H9 (cell line): ENCODE data around the gene TSHZ1. TPM values are rescaled to one million over a fixed set of nuclear protein-coding genes. Genes with fewer than 3 reads are reported as not detected.

Experiments
- DNase-seq: peaks from one replicate; pipeline ENCODE4 v3.0.0-alpha.2; 2017
- H2AFZ ChIP-seq: one replicate; pipeline ENCODE4 v1.6.1; 2013; ENCODE audit warnings: mild to moderate bottlenecking, low read length, control low read depth, moderate library complexity
- H2AK5ac ChIP-seq: 2 replicates; pipeline ENCODE4 v1.6.1; 2013; ENCODE audit warnings: low read length, control low read depth, mixed read lengths; ENCODE audit not compliant: insufficient read length
- H2BK120ac ChIP-seq: one replicate; pipeline ENCODE4 v1.6.1; 2013; ENCODE audit warnings: low read depth, mild to moderate bottlenecking, low read length, control low read depth, inconsistent platforms; ENCODE audit not compliant: poor library complexity, severe bottlenecking
- H2BK12ac ChIP-seq: 2 replicates; pipeline ENCODE4 v1.6.1; 2013; ENCODE audit warnings: low read length, control low read depth, mixed read lengths, low read depth; ENCODE audit not compliant: insufficient read length
- H2BK15ac ChIP-seq: 2 replicates; pipeline ENCODE4 v1.6.1; 2013; ENCODE audit warnings: low read depth, low read length, control low read depth
- H2BK20ac ChIP-seq: one replicate; pipeline ENCODE4 v1.6.1; 2013; ENCODE audit warnings: low read depth, mild to moderate bottlenecking, low read length, control low read depth, inconsistent platforms; ENCODE audit not compliant: poor library complexity, severe bottlenecking
- H2BK5ac ChIP-seq: 2 replicates; pipeline ENCODE4 v1.6.1; 2013; ENCODE audit warnings: low read length, control low read depth, mixed read lengths; ENCODE audit not compliant: insufficient read length
- H3K14ac ChIP-seq: 2 replicates; pipeline ENCODE4 v1.6.1; 2013; ENCODE audit warnings: low read length, control low read depth; ENCODE audit not compliant: insufficient read depth
- H3K18ac ChIP-seq: 2 replicates; pipeline ENCODE4 v1.6.1; 2013; ENCODE audit warnings: low read depth, mild to moderate bottlenecking, mixed read lengths, low read length, control low read depth; ENCODE audit not compliant: insufficient read length
- H3K23ac ChIP-seq: 2 replicates; pipeline ENCODE4 v1.6.1; 2013; ENCODE audit warnings: low read length, control low read depth, mixed read lengths, low read depth; ENCODE audit not compliant: insufficient read length
- H3K23me2 ChIP-seq: 2 replicates; pipeline ENCODE4 v1.6.1; 2013; ENCODE audit warnings: low read depth, mild to moderate bottlenecking, mixed read lengths, low read length, control low read depth; ENCODE audit not compliant: insufficient read length, poor library complexity, severe bottlenecking
- H3K27ac ChIP-seq: 2 replicates; pipeline ENCODE4 v1.5.1; 2013; ENCODE audit warnings: low read length, control low read depth, mixed read lengths, low read depth; ENCODE audit not compliant: insufficient read length
- H3K27me3 ChIP-seq: 2 replicates; pipeline ENCODE4 v1.6.1; 2013; ENCODE audit warnings: low read length, control low read depth, inconsistent platforms; ENCODE audit not compliant: insufficient read depth
- H3K4ac ChIP-seq: 2 replicates; pipeline ENCODE4 v1.6.1; 2013; ENCODE audit warnings: low read depth, mild to moderate bottlenecking, control low read depth, inconsistent platforms, low read length, moderate library complexity
- H3K4me1 ChIP-seq: 2 replicates; pipeline ENCODE4 v1.6.1; 2013; ENCODE audit warnings: low read length, control low read depth, inconsistent platforms; ENCODE audit not compliant: insufficient read depth
- H3K4me2 ChIP-seq: 2 replicates; pipeline ENCODE4 v1.6.1; 2013; ENCODE audit warnings: low read length, control low read depth, mixed read lengths; ENCODE audit not compliant: insufficient read length, insufficient read depth
- H3K56ac ChIP-seq: 2 replicates; pipeline ENCODE4 v1.6.1; 2013; ENCODE audit warnings: low read depth, mild to moderate bottlenecking, mixed read lengths, low read length, control low read depth; ENCODE audit not compliant: insufficient read length
- H3K79me1 ChIP-seq: 2 replicates; pipeline ENCODE4 v1.6.1; 2013; ENCODE audit warnings: low read depth, mild to moderate bottlenecking, moderate library complexity, low read length, control low read depth, inconsistent platforms; ENCODE audit not compliant: insufficient read depth, poor library complexity, severe bottlenecking
- H3K79me2 ChIP-seq: 2 replicates; pipeline ENCODE4 v1.6.1; 2013; ENCODE audit warnings: low read length, control low read depth, inconsistent platforms; ENCODE audit not compliant: insufficient read depth
- H3K9ac ChIP-seq: 2 replicates; pipeline ENCODE4 v1.6.1; 2013; ENCODE audit warnings: low read length, control low read depth, mixed read lengths; ENCODE audit not compliant: insufficient read length; ENCODE audit errors: extremely low read depth
- H3K9me3 ChIP-seq: one replicate; pipeline ENCODE4 v1.6.1; 2013; ENCODE audit warnings: low read depth, low read length, inconsistent platforms; ENCODE audit not compliant: control insufficient read depth
- H3T11ph ChIP-seq: one replicate; pipeline ENCODE4 v1.6.1; 2013; ENCODE audit warnings: mild to moderate bottlenecking, low read length, control low read depth, inconsistent platforms
- H4K20me1 ChIP-seq: one replicate; pipeline ENCODE4 v1.6.1; 2013; ENCODE audit not compliant: control insufficient read depth, insufficient read length, insufficient read depth
- H4K5ac ChIP-seq: 2 replicates; pipeline ENCODE4 v1.6.1; 2013; ENCODE audit warnings: low read depth, mild to moderate bottlenecking, mixed read lengths, low read length, control low read depth; ENCODE audit not compliant: insufficient read length
- H4K8ac ChIP-seq: replicated peaks from 2 replicates; pipeline ENCODE4 v1.6.1; 2013; ENCODE audit warnings: low read length, control low read depth, mixed read lengths, low read depth; ENCODE audit not compliant: insufficient read length
- H4K91ac ChIP-seq: 2 replicates; pipeline ENCODE4 v1.6.1; 2013; ENCODE audit warnings: low read depth, mild to moderate bottlenecking, moderate library complexity, mixed read lengths, low read length, control low read depth; ENCODE audit not compliant: insufficient read length
- H3K27ac Mint-ChIP-seq, 3 experiments: 2 replicates in 2 of 3; 3 replicates in 1 of 3; pipeline ENCODE4 v1.8.0; 2020 to 2021; ENCODE audit warnings: mixed read lengths in 3 of 3, mild to moderate bottlenecking in 1 of 3, moderate library complexity in 1 of 3
- H3K27me3 Mint-ChIP-seq: 2 replicates; pipeline ENCODE4 v1.8.0; 2021; ENCODE audit warnings: low read depth, mild to moderate bottlenecking, moderate library complexity, mixed read lengths
- H3K36me3 Mint-ChIP-seq, 3 experiments: 2 replicates in 2 of 3; 3 replicates in 1 of 3; pipeline ENCODE4 v1.8.0; 2020 to 2021; ENCODE audit warnings: low read depth in 3 of 3, mixed read lengths in 3 of 3; ENCODE audit not compliant: insufficient read depth in 1 of 3
- H3K4me1 Mint-ChIP-seq, 2 experiments: 2 replicates each; pipeline ENCODE4 v1.8.0; 2020; ENCODE audit warnings: mixed read lengths in 2 of 2
- H3K4me3 Mint-ChIP-seq, 2 experiments: 2 replicates in 1 of 2; 3 replicates in 1 of 2; pipeline ENCODE4 v1.8.0; 2020 to 2021; ENCODE audit warnings: mild to moderate bottlenecking in 2 of 2, mixed read lengths in 2 of 2, moderate library complexity in 1 of 2
- H3K9me3 Mint-ChIP-seq, 2 experiments: 2 replicates in 1 of 2; 3 replicates in 1 of 2; pipeline ENCODE4 v1.8.0; 2020; ENCODE audit warnings: mild to moderate bottlenecking in 2 of 2, mixed read lengths in 2 of 2, moderate library complexity in 1 of 2
- WGBS: extraction: QIAGEN DNeasy Blood & Tissue Kit; methylation state at CpG from one replicate; pipeline ENCODE4 v1.1.7; 2013; ENCODE audit warnings: missing lambda C conversion rate, low lambda C conversion rate, mixed read lengths; ENCODE audit not compliant: insufficient read length; ENCODE audit errors: extremely low coverage; 5-methylcytosine and 5-hydroxymethylcytosine counted together
- total RNA-seq: library from RNA; stranded (reverse); gene quantifications from 2 replicates; pipeline ENCODE4 v1.2.1, GENCODE V29; 2021
- TF ChIP-seq, protein P1 (sequence below): fragments of 200-600 bp; sonication (generic); conservative IDR thresholded peaks from 3 replicates; pipeline ENCODE4 v1.8.0; 2021; ENCODE audit warnings: antibody characterized with exemption, mild to moderate bottlenecking

The TSHZ1 gene
- total RNA-seq, 1 experiment from 2014 or later, result 0.15 TPM

DNA sequence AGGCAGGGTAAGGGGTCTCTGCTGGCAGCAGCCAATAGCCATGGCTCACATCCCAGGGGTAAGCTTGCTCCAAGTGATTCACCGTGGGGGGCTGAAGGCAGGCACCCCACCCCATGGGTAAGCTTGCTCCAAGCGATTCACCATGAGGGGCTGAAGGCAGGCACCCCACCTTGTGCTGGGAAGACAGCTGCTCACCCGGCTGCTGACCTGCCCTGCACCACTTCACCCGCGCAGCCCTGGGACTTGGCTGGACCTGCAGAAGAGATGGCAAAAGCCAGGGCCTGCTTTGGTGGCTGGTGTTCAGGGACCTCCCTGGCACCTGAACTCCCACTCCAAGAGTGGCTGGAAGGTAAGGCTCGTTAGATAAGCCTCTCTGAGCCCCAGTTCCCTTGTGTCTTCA, 20.9 kb upstream of the TSHZ1 start:
- H4K20me1 ChIP-seq, result no peaks in the 10 kb centered on the region
- H3K9me3 Mint-ChIP-seq, result no peaks in the 10 kb centered on the region
- H3K27ac ChIP-seq, result no peak overlapping the region
- H3K4me1 ChIP-seq, result no peaks in the 10 kb centered on the region
- no peak overlapping the region for H3K18ac ChIP-seq
- H3K9me3 ChIP-seq, result no peaks in the 10 kb centered on the region
- H3K56ac ChIP-seq, result no peak overlapping the region
- H4K8ac ChIP-seq, result no peak overlapping the region
- no peak overlapping the region for H3K4me2 ChIP-seq
- peaks cover 2% of the 10 kb centered on the region for H3K27me3 Mint-ChIP-seq
- peaks cover 4 to 8% of the 10 kb centered on the region in 2 experiments for H3K4me1 Mint-ChIP-seq
- no peaks in the 10 kb centered on the region for H3K79me2 ChIP-seq
- no peak for DNase-seq
- H2BK15ac ChIP-seq, result no peak overlapping the region
- H3K4ac ChIP-seq, result no peak overlapping the region
- H4K91ac ChIP-seq, result no peak overlapping the region
- H2BK5ac ChIP-seq, result no peak overlapping the region
- no peaks in the 10 kb centered on the region for H3K36me3 Mint-ChIP-seq
- H3K27ac Mint-ChIP-seq, result no peak overlapping the region
- H2BK20ac ChIP-seq, result no peak overlapping the region
- H2AFZ ChIP-seq, result no peak overlapping the region
- no peak overlapping the region for H3T11ph ChIP-seq
- H3K9ac ChIP-seq, result no peak overlapping the region
- H3K79me1 ChIP-seq, result no peaks in the 10 kb centered on the region
- H3K23me2 ChIP-seq, result no peaks in the 10 kb centered on the region
- no peak overlapping the region for H3K23ac ChIP-seq
- no peak overlapping the region for H3K4me3 Mint-ChIP-seq
- H2BK12ac ChIP-seq, result no peak overlapping the region
- TF ChIP-seq, protein P1, sequence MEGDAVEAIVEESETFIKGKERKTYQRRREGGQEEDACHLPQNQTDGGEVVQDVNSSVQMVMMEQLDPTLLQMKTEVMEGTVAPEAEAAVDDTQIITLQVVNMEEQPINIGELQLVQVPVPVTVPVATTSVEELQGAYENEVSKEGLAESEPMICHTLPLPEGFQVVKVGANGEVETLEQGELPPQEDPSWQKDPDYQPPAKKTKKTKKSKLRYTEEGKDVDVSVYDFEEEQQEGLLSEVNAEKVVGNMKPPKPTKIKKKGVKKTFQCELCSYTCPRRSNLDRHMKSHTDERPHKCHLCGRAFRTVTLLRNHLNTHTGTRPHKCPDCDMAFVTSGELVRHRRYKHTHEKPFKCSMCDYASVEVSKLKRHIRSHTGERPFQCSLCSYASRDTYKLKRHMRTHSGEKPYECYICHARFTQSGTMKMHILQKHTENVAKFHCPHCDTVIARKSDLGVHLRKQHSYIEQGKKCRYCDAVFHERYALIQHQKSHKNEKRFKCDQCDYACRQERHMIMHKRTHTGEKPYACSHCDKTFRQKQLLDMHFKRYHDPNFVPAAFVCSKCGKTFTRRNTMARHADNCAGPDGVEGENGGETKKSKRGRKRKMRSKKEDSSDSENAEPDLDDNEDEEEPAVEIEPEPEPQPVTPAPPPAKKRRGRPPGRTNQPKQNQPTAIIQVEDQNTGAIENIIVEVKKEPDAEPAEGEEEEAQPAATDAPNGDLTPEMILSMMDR, result no peak
- no peaks in the 10 kb centered on the region for H3K27me3 ChIP-seq
- no CpG with 5 or more reads among the region's 6 CpGs for WGBS
- H2BK120ac ChIP-seq, result no peak overlapping the region
- H4K5ac ChIP-seq, result no peak overlapping the region
- no peak overlapping the region for H2AK5ac ChIP-seq
- no peak overlapping the region for H3K14ac ChIP-seq
